Stimulated activated CD8-positive, alpha-beta memory T cell treated with anti-CD3 and anti-CD28 coated beads, Interleukin-7, amount 100 ng/mL, for 4 hours (primary cell): ENCODE results near the gene DCHS1.
A peak's percentile ranks its signal among the peaks of the same experiment; 100 is the strongest.

ENCODE experiments used
- DNase-seq, 2 donors: peaks; one replicate each; pipeline ENCODE4 v3.0.0-alpha.2; 2020; ENCODE audit warnings: low read depth in 2 of 2

Gene DCHS1

GRCh38 chr11:6611092-6611962 is 44.3 kb downstream of the DCHS1 start:
- DNase-seq: no peak

GRCh38 chr11:6610591-6610990 is 45.0 kb downstream of the DCHS1 start:
- no peak for DNase-seq

GRCh38 chr11:6609502-6610015 is 46.0 kb downstream of the DCHS1 start:
- DNase-seq: no peak

- no peak for DNase-seq
Observed at GRCh38 chr11:6608726-6609501, 46.7 kb downstream of the DCHS1 start.

- no peak for DNase-seq
Observed at GRCh38 chr11:6608011-6608410, 47.6 kb downstream of the DCHS1 start.

GRCh38 chr11:6607190-6607795 is 48.3 kb downstream of the DCHS1 start:
- no peak for DNase-seq

GRCh38 chr11:6606471-6607189 is 49.0 kb downstream of the DCHS1 start:
- peak; percentile 27 to 54 for DNase-seq

GRCh38 chr11:6604790-6605189 is 50.8 kb downstream of the DCHS1 start:
- no peak for DNase-seq

- DNase-seq: peak; percentile 32 to 38
Observed at GRCh38 chr11:6604081-6604626, 51.5 kb downstream of the DCHS1 start.

- DNase-seq: peak; percentile 72 to 81
Observed at GRCh38 chr11:6603287-6604080, 52.1 kb downstream of the DCHS1 start, which contains the start of the genes ILK and RRP8. Gene ILK (plus strand): TSS chr11:6603774. CDS start chr11:6604272, 498 bp downstream. Gene RRP8 (minus strand): TSS chr11:6603616. CDS start chr11:6603502, 114 bp downstream.

GRCh38 chr11:6602096-6602940 is 53.3 kb downstream of the DCHS1 start:
- no peak for DNase-seq

GRCh38 chr11:6601041-6601461 is 54.6 kb downstream of the DCHS1 start:
- DNase-seq: no peak

- no peak for DNase-seq
Observed at GRCh38 chr11:6599881-6600390, 55.7 kb downstream of the DCHS1 start.

- DNase-seq: no peak
Observed at GRCh38 chr11:6599449-6599848, 56.2 kb downstream of the DCHS1 start.

- DNase-seq: no peak
Observed at GRCh38 chr11:6598555-6598954, 57.1 kb downstream of the DCHS1 start.

GRCh38 chr11:6596239-6596877 is 59.3 kb downstream of the DCHS1 start:
- no peak for DNase-seq

GRCh38 chr11:6594142-6594768 is 61.4 kb downstream of the DCHS1 start:
- DNase-seq: no peak

- no peak for DNase-seq
Observed at GRCh38 chr11:6588018-6588417, 67.6 kb downstream of the DCHS1 start.
